ENCODE results near the gene COX7C.
"Not testable (repeated sequence)": the region's sequence is repeated elsewhere in the genome, so short reads cannot be mapped to it uniquely, and the experiment has no call there.

Gene COX7C

GRCh38 chr5:86617309-86617755 is 409 bp upstream of the COX7C start:
- DNase-seq (ENCODE audit: insufficient read length, low spot score) (no peak), FAIRE-seq (no peak)
- TF ChIP-seq PAX5 (IDR thresholded peaks at IDR 0.05; ENCODE audit: insufficient read depth, low read length, severe bottlenecking) = no peak
- TF ChIP-seq TAF1 (IDR thresholded peaks at IDR 0.05; ENCODE audit: low read depth, low read length) = no peak

- FAIRE-seq = no peak
- TF ChIP-seq POU2F2 (IDR thresholded peaks at IDR 0.05; ENCODE audit: low read depth, low read length) (no peak), TAF1 (IDR thresholded peaks at IDR 0.05; ENCODE audit: low read depth, low read length) (no peak), SPI1 (IDR thresholded peaks at IDR 0.05; ENCODE audit: low read depth, low read length) (no peak), POLR2A (IDR thresholded peaks at IDR 0.05; ENCODE audit: low read depth, low read length) (no peak), POLR2AphosphoS5 (IDR thresholded peaks at IDR 0.05; ENCODE audit: low read depth, low read length) (no peak), PAX5 (IDR thresholded peaks at IDR 0.05; ENCODE audit: insufficient read depth, low read length, severe bottlenecking) (no peak)
- DNase-seq (ENCODE audit: insufficient read length, low spot score) = no peak
Measured at GRCh38 chr5:86623785-86624483, 6.2 kb downstream of the COX7C start.

GRCh38 chr5:86625148-86625547 is 7.4 kb downstream of the COX7C start:
- no peak for FAIRE-seq
- DNase-seq (ENCODE audit: insufficient read length, low spot score) = no peak
- TF ChIP-seq POLR2A (IDR thresholded peaks at IDR 0.05; ENCODE audit: low read depth, low read length) = no peak
- no peak for TF ChIP-seq SPI1 (IDR thresholded peaks at IDR 0.05; ENCODE audit: low read depth, low read length)
- no peak for TF ChIP-seq POLR2AphosphoS5 (IDR thresholded peaks at IDR 0.05; ENCODE audit: low read depth, low read length)
- no peak for TF ChIP-seq TAF1 (IDR thresholded peaks at IDR 0.05; ENCODE audit: low read depth, low read length)
- no peak for TF ChIP-seq PAX5 (IDR thresholded peaks at IDR 0.05; ENCODE audit: insufficient read depth, low read length, severe bottlenecking)
- no peak for TF ChIP-seq POU2F2 (IDR thresholded peaks at IDR 0.05; ENCODE audit: low read depth, low read length)

DNA sequence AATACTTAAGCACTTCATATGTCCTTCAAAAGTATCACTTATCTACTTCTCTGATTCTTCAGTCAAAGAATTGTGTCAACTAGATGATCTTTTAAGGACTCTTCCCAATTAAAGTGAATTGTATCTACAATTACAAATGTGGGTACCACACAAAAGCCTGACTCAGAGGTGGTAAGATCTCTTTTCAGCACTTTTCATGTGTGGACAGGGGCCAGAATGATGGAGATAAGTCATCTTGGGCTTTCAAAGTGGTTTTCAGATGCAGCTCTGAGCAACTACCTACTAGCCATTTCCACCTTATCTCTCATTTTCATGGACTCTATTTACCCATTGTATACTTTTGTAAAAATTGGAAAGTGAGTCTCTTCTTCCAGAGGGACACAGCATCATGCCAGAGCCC is 8.4 kb downstream of the COX7C start:
- FAIRE-seq (no peak), DNase-seq (ENCODE audit: insufficient read length, low spot score) (no peak)
- no peak for TF ChIP-seq SPI1 (IDR thresholded peaks at IDR 0.05; ENCODE audit: low read depth, low read length)
- TF ChIP-seq PAX5 (IDR thresholded peaks at IDR 0.05; ENCODE audit: insufficient read depth, low read length, severe bottlenecking) = no peak
- TF ChIP-seq POLR2AphosphoS5 (IDR thresholded peaks at IDR 0.05; ENCODE audit: low read depth, low read length) = no peak
- TF ChIP-seq TAF1 (IDR thresholded peaks at IDR 0.05; ENCODE audit: low read depth, low read length) = no peak
- no peak for TF ChIP-seq POU2F2 (IDR thresholded peaks at IDR 0.05; ENCODE audit: low read depth, low read length)
- TF ChIP-seq POLR2A (IDR thresholded peaks at IDR 0.05; ENCODE audit: low read depth, low read length) = no peak

- TF ChIP-seq POLR2AphosphoS5 (IDR thresholded peaks at IDR 0.05; ENCODE audit: low read depth, low read length) (no peak), TAF1 (IDR thresholded peaks at IDR 0.05; ENCODE audit: low read depth, low read length) (no peak), PAX5 (IDR thresholded peaks at IDR 0.05; ENCODE audit: insufficient read depth, low read length, severe bottlenecking) (no peak), POLR2A (IDR thresholded peaks at IDR 0.05; ENCODE audit: low read depth, low read length) (no peak), SPI1 (IDR thresholded peaks at IDR 0.05; ENCODE audit: low read depth, low read length) (no peak), POU2F2 (IDR thresholded peaks at IDR 0.05; ENCODE audit: low read depth, low read length) (no peak)
- no peak for DNase-seq (ENCODE audit: insufficient read length, low spot score)
- FAIRE-seq = no peak
Measured at GRCh38 chr5:86631165-86631564, 13.4 kb downstream of the COX7C start.

- no peak for FAIRE-seq
- no peak for TF ChIP-seq POU2F2 (IDR thresholded peaks at IDR 0.05; ENCODE audit: low read depth, low read length)
- no peak for TF ChIP-seq TAF1 (IDR thresholded peaks at IDR 0.05; ENCODE audit: low read depth, low read length)
- TF ChIP-seq POLR2AphosphoS5 (IDR thresholded peaks at IDR 0.05; ENCODE audit: low read depth, low read length) = no peak
- TF ChIP-seq POLR2A (IDR thresholded peaks at IDR 0.05; ENCODE audit: low read depth, low read length) = no peak
- TF ChIP-seq SPI1 (IDR thresholded peaks at IDR 0.05; ENCODE audit: low read depth, low read length) = no peak
- no peak for TF ChIP-seq PAX5 (IDR thresholded peaks at IDR 0.05; ENCODE audit: insufficient read depth, low read length, severe bottlenecking)
- DNase-seq (ENCODE audit: insufficient read length, low spot score) = no peak
Measured at GRCh38 chr5:86640998-86641397, 23.3 kb downstream of the COX7C start.

GRCh38 chr5:86644843-86645242 is 27.1 kb downstream of the COX7C start:
- FAIRE-seq = no peak
- TF ChIP-seq TAF1 (IDR thresholded peaks at IDR 0.05; ENCODE audit: low read depth, low read length) (no peak), POLR2A (IDR thresholded peaks at IDR 0.05; ENCODE audit: low read depth, low read length) (no peak), PAX5 (IDR thresholded peaks at IDR 0.05; ENCODE audit: insufficient read depth, low read length, severe bottlenecking) (no peak), POLR2AphosphoS5 (IDR thresholded peaks at IDR 0.05; ENCODE audit: low read depth, low read length) (no peak), SPI1 (IDR thresholded peaks at IDR 0.05; ENCODE audit: low read depth, low read length) (no peak), POU2F2 (IDR thresholded peaks at IDR 0.05; ENCODE audit: low read depth, low read length) (no peak)
- no peak for DNase-seq (ENCODE audit: insufficient read length, low spot score)

DNA sequence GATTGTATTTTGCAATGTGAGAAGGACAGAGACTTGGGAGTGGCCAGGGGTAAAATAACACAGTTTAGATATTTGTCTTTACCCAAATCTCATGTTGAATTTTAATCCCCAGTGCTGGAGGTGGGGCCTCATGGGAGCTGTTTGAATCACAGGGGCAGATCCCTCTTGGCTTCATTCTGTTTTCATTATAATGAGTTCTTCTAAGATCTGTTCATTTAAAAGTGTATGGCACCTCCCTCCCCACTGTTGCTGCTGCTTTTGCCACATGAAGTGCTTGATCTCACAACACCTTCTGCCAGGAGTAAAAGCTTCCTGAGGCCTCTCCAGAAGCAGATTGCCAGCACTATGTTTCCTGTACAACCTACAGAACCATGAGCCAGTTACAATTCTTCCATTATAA is 28.1 kb downstream of the COX7C start:
- DNase-seq (ENCODE audit: insufficient read length, low spot score) (no peak), FAIRE-seq (no peak)
- TF ChIP-seq TAF1 (IDR thresholded peaks at IDR 0.05; ENCODE audit: low read depth, low read length) (no peak), SPI1 (IDR thresholded peaks at IDR 0.05; ENCODE audit: low read depth, low read length) (no peak), POU2F2 (IDR thresholded peaks at IDR 0.05; ENCODE audit: low read depth, low read length) (no peak), POLR2A (IDR thresholded peaks at IDR 0.05; ENCODE audit: low read depth, low read length) (no peak), PAX5 (IDR thresholded peaks at IDR 0.05; ENCODE audit: insufficient read depth, low read length, severe bottlenecking) (no peak), POLR2AphosphoS5 (IDR thresholded peaks at IDR 0.05; ENCODE audit: low read depth, low read length) (no peak)

- DNase-seq (ENCODE audit: insufficient read length, low spot score) = no peak
- no peak for TF ChIP-seq POU2F2 (IDR thresholded peaks at IDR 0.05; ENCODE audit: low read depth, low read length)
- no peak for FAIRE-seq
Measured at GRCh38 chr5:86646671-86647070, 28.9 kb downstream of the COX7C start.

GRCh38 chr5:86649832-86650505 is 32.2 kb downstream of the COX7C start:
- FAIRE-seq (no peak), DNase-seq (ENCODE audit: insufficient read length, low spot score) (no peak)
- TF ChIP-seq PAX5 (IDR thresholded peaks at IDR 0.05; ENCODE audit: insufficient read depth, low read length, severe bottlenecking) = no peak
- no peak for TF ChIP-seq POLR2AphosphoS5 (IDR thresholded peaks at IDR 0.05; ENCODE audit: low read depth, low read length)
- TF ChIP-seq POU2F2 (IDR thresholded peaks at IDR 0.05; ENCODE audit: low read depth, low read length) = no peak
- no peak for TF ChIP-seq POLR2A (IDR thresholded peaks at IDR 0.05; ENCODE audit: low read depth, low read length)
- no peak for TF ChIP-seq TAF1 (IDR thresholded peaks at IDR 0.05; ENCODE audit: low read depth, low read length)

GRCh38 chr5:86660771-86661170 is 43.0 kb downstream of the COX7C start:
- DNase-seq (ENCODE audit: insufficient read length, low spot score); FAIRE-seq: not testable (repeated sequence)

Data from GM12891 (cell line).